HG03108 (cell line): ENCODE measurements around the gene CTCF.
A peak's percentile ranks its signal among the peaks of the same experiment; 100 is the strongest.

Source experiments
- ATAC-seq: cut with Tn5 transposase; IDR thresholded peaks from one replicate; pipeline ENCODE4 v1.9.1; 2021; ENCODE audit warnings: moderate library complexity; ENCODE audit not compliant: unreplicated experiment

Gene CTCF

GRCh38 chr16:67534431-67534830, 27.9 kb upstream of the CTCF start:
- no peak for ATAC-seq

GRCh38 chr16:67535201-67535600, 27.1 kb upstream of the CTCF start:
- no peak for ATAC-seq

GRCh38 chr16:67537270-67537635, 25.1 kb upstream of the CTCF start:
- peak; percentile 41 for ATAC-seq

- peak; percentile 48 for ATAC-seq
Measured at GRCh38 chr16:67537636-67538591, 24.4 kb upstream of the CTCF start.

- no peak for ATAC-seq
Measured at GRCh38 chr16:67538666-67539101, 23.6 kb upstream of the CTCF start.

GRCh38 chr16:67539271-67539670, 23.1 kb upstream of the CTCF start:
- ATAC-seq = no peak

- no peak for ATAC-seq
Measured at GRCh38 chr16:67539691-67540635, 22.4 kb upstream of the CTCF start.

GRCh38 chr16:67540756-67541155, 21.6 kb upstream of the CTCF start:
- no peak for ATAC-seq

GRCh38 chr16:67541391-67542263, 20.7 kb upstream of the CTCF start:
- no peak for ATAC-seq

GRCh38 chr16:67542464-67542863, 19.9 kb upstream of the CTCF start:
- peak; percentile 28 for ATAC-seq

- no peak for ATAC-seq
Measured at GRCh38 chr16:67543036-67543435, 19.3 kb upstream of the CTCF start.

GRCh38 chr16:67543582-67543981, 18.7 kb upstream of the CTCF start:
- no peak for ATAC-seq

GRCh38 chr16:67544329-67544841, 17.9 kb upstream of the CTCF start:
- ATAC-seq = no peak

GRCh38 chr16:67544844-67545664, 17.3 kb upstream of the CTCF start:
- no peak for ATAC-seq

GRCh38 chr16:67545665-67546024, 16.7 kb upstream of the CTCF start:
- no peak for ATAC-seq

- no peak for ATAC-seq
Measured at GRCh38 chr16:67546091-67546501, 16.2 kb upstream of the CTCF start.

- peak; percentile 36 for ATAC-seq
Measured at GRCh38 chr16:67546761-67547422, 15.4 kb upstream of the CTCF start.

- ATAC-seq = peak; percentile 46
Measured at GRCh38 chr16:67547423-67548264, 14.7 kb upstream of the CTCF start.
